Bronchial epithelial cell (primary cell): ENCODE measurements around the gene CDH18. TPM values are rescaled to one million over a fixed set of nuclear protein-coding genes. Genes with fewer than 3 reads are reported as not detected.
A peak's percentile ranks its signal among the peaks of the same experiment; 100 is the strongest.

Source experiments
- DNase-seq: peaks from one replicate; pipeline ENCODE4 v3.0.0-alpha.2; 2010; ENCODE audit warnings: low read depth
- FAIRE-seq: peaks from 2 replicates; lab custom pipeline; 2011; peaks lifted over from hg19 to GRCh38; lab: Jason Lieb, UNC
- H3K27me3 ChIP-seq: 2 replicates; pipeline ENCODE4 v1.5.1; 2011; ENCODE audit warnings: low read length; ENCODE audit not compliant: control insufficient read depth, insufficient read depth
- H3K36me3 ChIP-seq: 2 replicates; pipeline ENCODE4 v1.5.1; 2011; ENCODE audit warnings: low read length; ENCODE audit not compliant: control insufficient read depth, insufficient read depth
- H3K4me3 ChIP-seq: 2 replicates; pipeline ENCODE4 v1.5.1; 2011; ENCODE audit warnings: mild to moderate bottlenecking, low read depth, low read length, control low read depth
- total RNA-seq: library from RNA; depleted of rRNA; stranded (reverse); fragments of >200 nt; gene quantifications from 2 replicates; pipeline ENCODE4 v1.2.1, GENCODE V29; 2014
- TF ChIP-seq, protein P1 (sequence below): IDR thresholded peaks from 2 replicates; pipeline ENCODE4 v1.5.1; 2011; ENCODE audit warnings: mild to moderate bottlenecking, moderate library complexity, low read length, control low read depth, inconsistent platforms; ENCODE audit not compliant: insufficient read depth, severe bottlenecking

Gene CDH18
- total RNA-seq, 1 donor from 2014 or later: under 0.01 TPM

DNA sequence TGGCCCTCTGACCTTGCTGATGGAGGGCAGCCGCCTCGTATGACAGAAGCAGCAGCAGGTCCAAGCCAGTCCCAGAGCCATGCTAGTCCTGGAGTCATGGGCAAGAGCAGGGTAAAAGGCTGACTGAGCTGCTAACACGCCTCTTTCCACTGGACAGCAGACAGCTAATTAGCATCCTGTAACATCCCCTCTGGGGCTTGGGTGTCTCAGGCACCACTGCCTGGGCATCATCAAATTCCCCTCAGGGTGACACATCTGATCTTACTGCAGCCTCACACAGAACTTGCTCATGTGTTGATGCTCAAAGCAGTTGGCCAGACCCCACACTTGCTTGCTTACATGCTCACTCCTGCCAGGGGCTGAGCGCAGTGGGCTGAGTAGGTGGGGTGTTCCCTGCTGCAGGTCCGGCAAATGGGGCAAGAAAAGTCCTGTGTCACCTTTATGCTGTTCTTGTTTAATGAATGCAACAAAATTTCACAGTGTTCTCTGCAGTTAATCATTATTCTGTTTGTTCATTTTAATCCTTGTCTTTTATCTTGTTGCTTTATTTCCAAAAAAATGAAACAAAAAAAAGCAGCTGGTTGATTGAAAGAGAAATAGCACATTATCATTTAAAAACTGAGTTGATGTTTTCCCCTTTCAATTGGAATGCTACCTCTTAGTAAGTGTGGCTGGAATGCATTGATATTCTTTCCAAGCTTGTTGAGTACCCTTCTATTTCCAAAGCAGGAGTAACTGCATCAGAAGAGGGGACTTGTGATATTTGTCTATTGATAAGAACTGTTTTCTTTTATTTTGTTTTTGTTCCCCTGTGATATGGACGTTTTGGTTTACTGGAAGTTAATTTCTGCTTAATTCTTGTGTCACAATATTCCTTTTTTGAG lies 254.1 kb downstream of the CDH18 start:
- TF ChIP-seq, protein P1, sequence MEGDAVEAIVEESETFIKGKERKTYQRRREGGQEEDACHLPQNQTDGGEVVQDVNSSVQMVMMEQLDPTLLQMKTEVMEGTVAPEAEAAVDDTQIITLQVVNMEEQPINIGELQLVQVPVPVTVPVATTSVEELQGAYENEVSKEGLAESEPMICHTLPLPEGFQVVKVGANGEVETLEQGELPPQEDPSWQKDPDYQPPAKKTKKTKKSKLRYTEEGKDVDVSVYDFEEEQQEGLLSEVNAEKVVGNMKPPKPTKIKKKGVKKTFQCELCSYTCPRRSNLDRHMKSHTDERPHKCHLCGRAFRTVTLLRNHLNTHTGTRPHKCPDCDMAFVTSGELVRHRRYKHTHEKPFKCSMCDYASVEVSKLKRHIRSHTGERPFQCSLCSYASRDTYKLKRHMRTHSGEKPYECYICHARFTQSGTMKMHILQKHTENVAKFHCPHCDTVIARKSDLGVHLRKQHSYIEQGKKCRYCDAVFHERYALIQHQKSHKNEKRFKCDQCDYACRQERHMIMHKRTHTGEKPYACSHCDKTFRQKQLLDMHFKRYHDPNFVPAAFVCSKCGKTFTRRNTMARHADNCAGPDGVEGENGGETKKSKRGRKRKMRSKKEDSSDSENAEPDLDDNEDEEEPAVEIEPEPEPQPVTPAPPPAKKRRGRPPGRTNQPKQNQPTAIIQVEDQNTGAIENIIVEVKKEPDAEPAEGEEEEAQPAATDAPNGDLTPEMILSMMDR: no peak
- H3K4me3 ChIP-seq: no peak overlapping the region
- no peaks in the 10 kb centered on the region for H3K36me3 ChIP-seq
- no peaks in the 10 kb centered on the region for H3K27me3 ChIP-seq
- DNase-seq (no peak), FAIRE-seq (no peak)

- Histone ChIP-seq H3K4me3 (no peak overlapping the region), H3K27me3 (no peaks in the 10 kb centered on the region), H3K36me3 (no peaks in the 10 kb centered on the region)
- DNase-seq: no peak
- TF ChIP-seq, protein P1: no peak
- no peak for FAIRE-seq
These were observed 259.4 kb downstream of the CDH18 start for GRCh38 chr5:19728571-19728970.

DNA sequence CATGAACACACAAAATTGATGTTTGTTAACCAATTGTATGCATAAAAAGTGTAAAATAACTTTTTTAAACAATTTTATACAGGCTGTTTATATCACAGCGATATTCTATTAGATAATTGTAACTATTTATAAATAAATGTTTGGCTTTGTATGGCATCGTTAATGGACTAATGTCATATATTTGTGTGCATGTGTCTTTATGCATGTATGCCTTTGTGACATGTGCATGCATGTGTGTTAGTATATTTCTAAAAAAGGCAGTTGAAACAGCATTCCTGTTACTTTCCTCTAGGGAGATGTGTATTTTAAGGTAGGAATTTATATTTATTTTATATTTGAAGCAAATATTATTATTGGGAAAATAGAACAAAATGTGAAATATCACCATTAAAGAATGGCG lies 268.9 kb downstream of the CDH18 start:
- H3K27me3 ChIP-seq: no peaks in the 10 kb centered on the region
- no peak overlapping the region for H3K4me3 ChIP-seq
- TF ChIP-seq, protein P1: no peak
- no peak for DNase-seq
- H3K36me3 ChIP-seq: no peaks in the 10 kb centered on the region
- no peak for FAIRE-seq

DNA sequence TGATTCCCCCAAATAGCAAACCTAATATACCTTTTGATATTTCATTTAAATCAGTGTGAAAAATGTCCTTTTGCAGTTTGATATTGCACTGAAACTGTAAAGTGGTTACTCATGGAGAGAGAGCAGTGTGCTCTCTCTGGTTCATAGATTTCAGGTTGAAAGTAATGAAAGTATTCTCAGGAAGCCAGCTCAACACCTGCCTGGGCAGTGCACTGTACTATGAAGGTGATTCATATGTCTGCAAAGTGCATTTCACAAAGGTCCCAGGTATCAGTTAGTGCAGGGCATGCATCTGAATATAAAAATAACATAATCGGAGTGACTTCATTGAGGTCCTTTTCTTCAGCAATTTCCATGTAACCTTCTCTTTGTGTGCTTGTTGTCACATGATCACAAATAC lies 274.3 kb downstream of the CDH18 start:
- Histone ChIP-seq H3K27me3 (no peaks in the 10 kb centered on the region), H3K36me3 (no peaks in the 10 kb centered on the region), H3K4me3 (no peak overlapping the region)
- peak; percentile 36 for DNase-seq
- FAIRE-seq: no peak
- TF ChIP-seq, protein P1: no peak

DNA sequence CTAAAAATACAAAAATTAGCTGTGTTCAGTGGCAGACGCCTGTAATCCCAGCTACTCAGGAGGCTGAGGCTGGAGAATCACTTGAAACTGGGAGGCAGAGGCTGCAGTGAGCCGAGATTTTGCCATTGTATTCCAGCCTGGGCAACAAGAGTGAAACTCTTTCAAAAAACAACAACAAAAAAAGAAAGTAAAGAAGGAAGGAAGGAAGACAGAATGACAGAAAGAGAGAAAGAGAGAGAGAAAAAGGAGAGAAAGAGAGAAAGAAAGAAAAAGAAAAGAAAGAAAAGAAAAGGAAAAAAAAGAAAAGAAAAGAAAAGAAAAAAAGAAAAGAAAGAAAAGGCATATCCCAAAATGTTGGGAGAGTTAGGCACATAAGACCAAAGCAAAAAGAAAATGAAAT lies 278.6 kb downstream of the CDH18 start:
- TF ChIP-seq, protein P1: no peak
- Histone ChIP-seq H3K27me3 (no peaks in the 10 kb centered on the region), H3K4me3 (no peak overlapping the region), H3K36me3 (no peaks in the 10 kb centered on the region)
- DNase-seq (no peak), FAIRE-seq (no peak)
